OCI-LY7 (cell line): ENCODE data around the gene ANXA4.

Experiments
- EZH2phosphoT487 ChIP-seq: fragments of 200-600 bp; sonication (generic); IDR thresholded peaks from 2 replicates; pipeline ENCODE4 v1.6.1; 2018; ENCODE audit warnings: low read depth, borderline replicate concordance, mild to moderate bottlenecking, mixed run types, antibody characterized with exemption, low read length, moderate library complexity, mixed read lengths
- TF ChIP-seq, protein P1 (sequence below): fragments of 200-600 bp; sonication (generic); conservative IDR thresholded peaks from 2 replicates; pipeline ENCODE4 v1.5.1; 2014; ENCODE audit warnings: mild to moderate bottlenecking, antibody characterized with exemption, low read length, moderate library complexity, mixed read lengths

DNA sequence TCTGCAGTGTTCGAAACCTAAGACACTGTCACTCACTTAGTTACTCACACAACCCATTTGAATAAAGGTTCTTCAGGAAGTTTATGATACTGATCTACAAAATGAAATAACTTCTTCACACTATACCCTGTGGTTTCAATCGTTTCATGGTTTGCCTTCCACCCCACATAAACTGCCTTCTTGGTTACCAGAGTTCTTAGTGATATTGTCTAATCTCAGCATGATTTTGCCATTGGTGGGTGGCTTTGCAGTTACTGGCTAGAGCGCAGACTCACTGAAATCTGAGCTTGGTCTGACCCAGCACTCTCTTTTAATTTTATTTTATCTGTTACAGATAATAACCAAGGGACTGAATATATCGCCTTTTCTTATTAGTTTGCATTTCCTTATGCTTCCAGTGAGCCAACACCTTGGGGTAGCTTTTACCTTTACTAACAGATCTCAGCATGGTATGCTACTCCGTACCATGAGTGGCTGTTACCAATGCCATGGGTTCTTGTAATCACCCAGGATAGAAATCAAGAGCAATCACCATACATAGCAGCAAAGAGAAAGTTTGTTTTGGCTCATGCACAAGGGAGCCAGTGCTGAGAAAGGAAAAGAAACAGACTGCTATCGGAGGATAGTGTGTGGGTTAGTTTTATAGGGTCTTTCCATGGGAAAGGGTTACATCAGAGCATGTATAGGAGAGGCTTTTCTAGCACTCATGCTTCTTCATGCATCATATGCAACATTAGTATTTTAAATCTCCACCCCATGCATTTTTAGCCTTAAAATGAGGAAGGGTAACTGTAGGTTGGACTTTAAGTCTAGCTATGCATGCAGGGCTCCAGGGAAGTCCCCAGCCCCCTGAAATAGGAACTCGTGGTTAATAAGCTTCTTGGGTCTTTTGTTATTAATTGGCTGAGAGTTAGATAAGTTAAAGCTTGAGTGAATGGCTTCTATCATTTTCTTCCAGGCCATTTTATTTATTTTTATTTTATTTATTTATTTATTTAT lies 33.3 kb downstream of the ANXA4 start:
- TF ChIP-seq, protein P1, sequence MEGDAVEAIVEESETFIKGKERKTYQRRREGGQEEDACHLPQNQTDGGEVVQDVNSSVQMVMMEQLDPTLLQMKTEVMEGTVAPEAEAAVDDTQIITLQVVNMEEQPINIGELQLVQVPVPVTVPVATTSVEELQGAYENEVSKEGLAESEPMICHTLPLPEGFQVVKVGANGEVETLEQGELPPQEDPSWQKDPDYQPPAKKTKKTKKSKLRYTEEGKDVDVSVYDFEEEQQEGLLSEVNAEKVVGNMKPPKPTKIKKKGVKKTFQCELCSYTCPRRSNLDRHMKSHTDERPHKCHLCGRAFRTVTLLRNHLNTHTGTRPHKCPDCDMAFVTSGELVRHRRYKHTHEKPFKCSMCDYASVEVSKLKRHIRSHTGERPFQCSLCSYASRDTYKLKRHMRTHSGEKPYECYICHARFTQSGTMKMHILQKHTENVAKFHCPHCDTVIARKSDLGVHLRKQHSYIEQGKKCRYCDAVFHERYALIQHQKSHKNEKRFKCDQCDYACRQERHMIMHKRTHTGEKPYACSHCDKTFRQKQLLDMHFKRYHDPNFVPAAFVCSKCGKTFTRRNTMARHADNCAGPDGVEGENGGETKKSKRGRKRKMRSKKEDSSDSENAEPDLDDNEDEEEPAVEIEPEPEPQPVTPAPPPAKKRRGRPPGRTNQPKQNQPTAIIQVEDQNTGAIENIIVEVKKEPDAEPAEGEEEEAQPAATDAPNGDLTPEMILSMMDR = no peak
- TF ChIP-seq EZH2phosphoT487 = no peak
